Esophagus muscularis mucosa (tissue), 4 donors: ENCODE data around the gene FBXW9. TPM values are rescaled to one million over a fixed set of nuclear protein-coding genes. Genes with fewer than 3 reads are reported as not detected.

ENCODE experiments used
- DNase-seq: peaks from one replicate; pipeline ENCODE4 v3.0.0-alpha.2; 2017; ENCODE audit errors: extremely low spot score
- H3K27ac ChIP-seq, 4 donors: fragments of 200-600 bp; sonication (generic); replicated peaks in 1 of 4; 1 replicate in 3 of 4; 2 replicates in 1 of 4; pipeline ENCODE4 v1.5.1; 2016 to 2019; ENCODE audit warnings: mild to moderate bottlenecking in 1 of 4
- H3K27me3 ChIP-seq, 4 donors: fragments of 200-600 bp; sonication (generic); one replicate each; pipeline versions ENCODE4 v1.5.1 to v1.6.0; 2016 to 2019
- H3K36me3 ChIP-seq, 4 donors: fragments of 200-600 bp; sonication (generic); one replicate each; pipeline ENCODE4 v1.5.1; 2016 to 2019
- H3K4me1 ChIP-seq, 4 donors: fragments of 200-600 bp; sonication (generic); one replicate each; pipeline ENCODE4 v1.5.1; 2016 to 2019
- H3K4me3 ChIP-seq, 4 donors: fragments of 200-600 bp; sonication (generic); 1 replicate in 2 of 4; 2 replicates in 2 of 4; pipeline ENCODE4 v1.5.1; 2016 to 2019; ENCODE audit warnings: mild to moderate bottlenecking in 4 of 4, moderate library complexity in 1 of 4
- H3K9me3 ChIP-seq, 4 donors: fragments of 200-600 bp; sonication (generic); 1 replicate in 3 of 4; 2 replicates in 1 of 4; pipeline ENCODE4 v1.5.1; 2016 to 2019
- CTCF ChIP-seq, 3 experiments: fragments of 200-600 bp in 2 of 3; fragments of 450-650 bp in 1 of 3; sonication (generic) in 2 of 3; IDR thresholded peaks; one replicate each; pipeline ENCODE4 v1.5.1; 2017 to 2019; ENCODE audit warnings: antibody characterized with exemption in 3 of 3, mild to moderate bottlenecking in 2 of 3, moderate library complexity in 1 of 3
- EP300 ChIP-seq: sonication (generic); formaldehyde crosslinking; IDR thresholded peaks from one replicate; pipeline ENCODE4 v1.6.1; 2017; ENCODE audit warnings: antibody characterized with exemption
- POLR2A ChIP-seq: fragments of 450-650 bp; IDR thresholded peaks from one replicate; pipeline ENCODE4 v1.6.1; 2017; ENCODE audit warnings: antibody characterized with exemption, moderate library complexity, mild to moderate bottlenecking, low read depth
- POLR2AphosphoS5 ChIP-seq, 2 donors: sonication (generic); formaldehyde crosslinking; IDR thresholded peaks; one replicate each; pipeline ENCODE4 v1.6.1; 2017; ENCODE audit warnings: antibody characterized with exemption in 2 of 2
- WGBS: methylation state at CpG from one replicate; pipeline ENCODE4 v1.1.5; 2018; 5-methylcytosine and 5-hydroxymethylcytosine counted together
- intact Hi-C: fragments of 100-400 bp; cut with DNase I; formaldehyde crosslinking; loops from one replicate; pipeline ENCODE4 v1.15.1; 2023
- total RNA-seq, 4 donors: library from RNA; depleted of rRNA; stranded (reverse); fragments of >200 nt; gene quantifications; one replicate each; pipeline versions ENCODE4 v1.1.0 to v1.2.1, GENCODE V29; 2016

The FBXW9 gene
- total RNA-seq, 4 donors from 2014 or later = 4.3 to 10.6 (median 7.5) TPM

GRCh38 chr19:12660980-12661379 is 35.5 kb downstream of the FBXW9 start:
- Histone ChIP-seq H3K27me3 (no peaks in the 10 kb centered on the region), H3K27ac (no peak overlapping the region), H3K36me3 (peaks cover 35 to 92% (median 89%) of the 10 kb centered on the region in 4 donors), H3K4me3 (no peak overlapping the region), H3K9me3 (no peaks in the 10 kb centered on the region), H3K4me1 (peaks cover 6 to 20% (median 12%) of the 10 kb centered on the region in 4 donors)
- WGBS = 96% methylated on average over 12 of the region's 12 CpGs
- TF ChIP-seq POLR2A (no peak), CTCF (IDR thresholded peaks at IDR 0.05) (no peak), POLR2AphosphoS5 (IDR thresholded peaks at IDR 0.05) (no peak), EP300 (no peak)
- no peak for DNase-seq
- intact Hi-C loops = no loop called here

GRCh38 chr19:12657966-12658365 is 38.5 kb downstream of the FBXW9 start:
- intact Hi-C loops = no loop called here
- TF ChIP-seq POLR2A (no peak), POLR2AphosphoS5 (IDR thresholded peaks at IDR 0.05) (no peak), CTCF (IDR thresholded peaks at IDR 0.05) (no peak), EP300 (no peak)
- Histone ChIP-seq H3K27me3 (no peaks in the 10 kb centered on the region), H3K36me3 (peaks cover 37 to 94% (median 85%) of the 10 kb centered on the region in 4 donors), H3K4me3 (no peak overlapping the region), H3K4me1 (no peaks in the 10 kb centered on the region), H3K27ac (no peak overlapping the region), H3K9me3 (no peaks in the 10 kb centered on the region)
- WGBS = 92% methylated on average over 11 of the region's 22 CpGs
- DNase-seq = no peak

GRCh38 chr19:12656899-12657571 is 39.4 kb downstream of the FBXW9 start:
- no peak for TF ChIP-seq EP300
- no peak for TF ChIP-seq CTCF (IDR thresholded peaks at IDR 0.05)
- TF ChIP-seq POLR2AphosphoS5 (IDR thresholded peaks at IDR 0.05) = no peak
- no peak for TF ChIP-seq POLR2A

GRCh38 chr19:12655546-12655945 is 40.9 kb downstream of the FBXW9 start:
- Histone ChIP-seq H3K4me1 (no peaks in the 10 kb centered on the region), H3K36me3 (peaks cover 25 to 90% (median 64%) of the 10 kb centered on the region in 4 donors), H3K9me3 (no peaks in the 10 kb centered on the region), H3K27me3 (no peaks in the 10 kb centered on the region), H3K27ac (no peak overlapping the region), H3K4me3 (no peak overlapping the region)
- intact Hi-C loops = no loop called here
- TF ChIP-seq EP300 (no peak), POLR2A (no peak)
- 97% methylated on average over 8 of the region's 8 CpGs for WGBS
- DNase-seq = no peak

More at GRCh38 chr19:12656899-12657571, 39.4 kb downstream of the FBXW9 start:
- intact Hi-C loops = no loop called here
- DNase-seq = no peak
- WGBS = 69% methylated on average over 50 of the region's 50 CpGs
- Histone ChIP-seq H3K9me3 (no peaks in the 10 kb centered on the region), H3K4me1 (no peaks in the 10 kb centered on the region), H3K36me3 (peaks cover 35 to 92% (median 78%) of the 10 kb centered on the region in 4 donors), H3K27me3 (no peaks in the 10 kb centered on the region), H3K4me3 (no peak overlapping the region), H3K27ac (peak overlapping the region in 1 of 4 donors; percentile 7)

GRCh38 chr19:12652219-12652618 is 44.2 kb downstream of the FBXW9 start:
- Histone ChIP-seq H3K4me3 (no peak overlapping the region), H3K36me3 (peaks cover 13 to 58% (median 33%) of the 10 kb centered on the region in 4 donors), H3K27me3 (no peaks in the 10 kb centered on the region), H3K9me3 (no peaks in the 10 kb centered on the region), H3K4me1 (peaks cover 11 to 18% (median 15%) of the 10 kb centered on the region in 4 donors), H3K27ac (no peak overlapping the region)
- no peak for TF ChIP-seq EP300
- no peak for TF ChIP-seq POLR2AphosphoS5 (IDR thresholded peaks at IDR 0.05)
- TF ChIP-seq POLR2A = no peak
- TF ChIP-seq CTCF (IDR thresholded peaks at IDR 0.05) = no peak
- 98% methylated on average over 6 of the region's 6 CpGs for WGBS
- no peak for DNase-seq
- intact Hi-C loops = no loop called here
